Loucy (cell line): ENCODE measurements around the gene SIK1.
"Not testable (repeated sequence)": the region's sequence is repeated elsewhere in the genome, so short reads cannot be mapped to it uniquely, and the experiment has no call there.

Source experiments
- CTCF ChIP-seq: fragments of 200-600 bp; sonication (generic); conservative IDR thresholded peaks from 2 replicates; pipeline ENCODE4 v1.5.1; 2014; ENCODE audit warnings: mild to moderate bottlenecking, antibody characterized with exemption, low read length
- EZH2phosphoT487 ChIP-seq: fragments of 200-600 bp; IDR thresholded peaks from 2 replicates; pipeline ENCODE4 v1.6.1; 2018; ENCODE audit warnings: antibody characterized with exemption, mild to moderate bottlenecking, moderate library complexity, borderline replicate concordance

DNA sequence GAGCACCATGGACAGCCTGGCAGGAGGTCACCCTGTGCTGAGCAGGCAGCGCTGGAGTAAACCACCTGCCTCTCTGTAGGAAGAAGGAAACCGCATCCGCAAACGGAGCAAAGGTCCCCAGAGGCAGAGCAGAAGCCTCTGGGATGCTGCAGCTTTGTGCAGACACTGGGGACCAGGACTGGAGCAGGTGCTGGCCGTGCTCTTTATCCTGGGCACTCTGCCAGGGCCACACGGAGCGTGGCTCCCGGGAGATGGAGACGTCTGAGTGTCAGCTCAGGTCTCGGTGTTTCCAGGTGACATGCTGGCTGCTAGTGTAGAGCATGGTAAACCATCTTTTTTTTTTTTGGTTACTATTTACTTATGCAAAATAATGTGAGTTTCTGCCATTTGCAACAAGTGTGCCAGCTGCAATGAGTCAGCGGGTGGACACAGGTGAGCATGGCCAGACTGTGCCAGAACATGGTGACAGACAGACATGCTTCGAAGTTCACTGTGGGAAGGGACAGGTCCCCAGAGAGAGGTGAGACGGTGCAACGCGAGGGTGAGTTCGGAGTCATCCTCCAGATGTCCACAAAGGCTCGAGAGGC, 4.0 kb upstream of the SIK1 start:
- not testable (repeated sequence) for TF ChIP-seq CTCF, EZH2phosphoT487
